Sigmoid colon (tissue), 4 donors: ENCODE data around the gene PNMA6E.

Source experiments
- EP300 ChIP-seq, 4 donors: sonication (generic); formaldehyde crosslinking; IDR thresholded peaks; one replicate each; pipeline ENCODE4 v1.6.1; 2017; ENCODE audit warnings: antibody characterized with exemption in 4 of 4
- POLR2A ChIP-seq, 2 donors: fragments of 450-650 bp; IDR thresholded peaks; one replicate each; pipeline ENCODE4 v1.6.1; 2016; ENCODE audit warnings: antibody characterized with exemption in 2 of 2, mild to moderate bottlenecking in 2 of 2, moderate library complexity in 2 of 2
- POLR2AphosphoS5 ChIP-seq, 4 donors: sonication (generic); formaldehyde crosslinking; IDR thresholded peaks; one replicate each; pipeline ENCODE4 v1.6.1; 2017; ENCODE audit warnings: antibody characterized with exemption in 4 of 4
- TF ChIP-seq, protein P1 (sequence below), 4 experiments: fragments of 450-650 bp in 3 of 4; fragments of 200-600 bp in 1 of 4; IDR thresholded peaks; one replicate each; pipeline ENCODE4 v1.5.1; 2016 to 2019; ENCODE audit warnings: antibody characterized with exemption in 4 of 4, mild to moderate bottlenecking in 3 of 4, moderate library complexity in 2 of 4

DNA sequence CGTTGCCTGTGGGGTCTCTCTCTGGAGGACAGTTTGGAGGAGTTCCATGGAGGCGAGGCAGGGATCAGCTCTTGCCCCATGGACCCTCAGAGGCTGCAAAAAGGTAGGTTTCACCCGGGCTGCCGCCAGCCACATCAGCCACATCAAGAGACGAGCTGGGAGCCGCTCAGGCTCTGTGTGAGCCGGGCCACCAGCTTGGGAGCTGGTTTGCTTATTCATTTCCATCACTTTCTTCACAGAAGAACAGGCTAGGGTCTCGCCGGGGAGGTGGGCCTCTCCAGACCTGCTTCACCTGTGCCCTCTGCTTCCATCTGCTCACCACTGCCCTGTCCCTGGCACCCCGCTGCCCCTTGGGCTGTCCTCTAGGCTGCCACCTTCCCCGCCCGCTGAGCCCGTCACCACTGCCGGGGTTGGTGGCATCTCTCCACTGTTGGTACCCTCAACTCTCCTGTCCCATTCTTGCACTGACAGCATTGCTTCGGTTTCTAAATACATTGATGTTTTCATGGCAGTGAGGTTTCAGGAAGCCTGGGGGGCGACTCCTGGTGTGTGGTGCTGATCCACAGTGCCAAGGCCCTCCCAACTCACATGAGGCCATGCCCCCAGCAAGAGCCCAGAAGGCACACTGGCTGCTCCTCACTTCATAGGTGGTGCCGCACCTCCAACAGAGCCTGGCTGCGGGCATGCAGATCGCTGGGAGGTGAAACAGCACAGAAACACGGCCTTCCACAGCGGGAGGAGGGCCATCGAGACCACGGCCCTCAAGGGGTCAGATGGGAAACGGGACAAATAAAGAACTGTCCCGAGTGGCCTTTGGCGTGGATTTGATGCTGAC is 49.2 kb upstream of the PNMA6E start:
- TF ChIP-seq, protein P1, sequence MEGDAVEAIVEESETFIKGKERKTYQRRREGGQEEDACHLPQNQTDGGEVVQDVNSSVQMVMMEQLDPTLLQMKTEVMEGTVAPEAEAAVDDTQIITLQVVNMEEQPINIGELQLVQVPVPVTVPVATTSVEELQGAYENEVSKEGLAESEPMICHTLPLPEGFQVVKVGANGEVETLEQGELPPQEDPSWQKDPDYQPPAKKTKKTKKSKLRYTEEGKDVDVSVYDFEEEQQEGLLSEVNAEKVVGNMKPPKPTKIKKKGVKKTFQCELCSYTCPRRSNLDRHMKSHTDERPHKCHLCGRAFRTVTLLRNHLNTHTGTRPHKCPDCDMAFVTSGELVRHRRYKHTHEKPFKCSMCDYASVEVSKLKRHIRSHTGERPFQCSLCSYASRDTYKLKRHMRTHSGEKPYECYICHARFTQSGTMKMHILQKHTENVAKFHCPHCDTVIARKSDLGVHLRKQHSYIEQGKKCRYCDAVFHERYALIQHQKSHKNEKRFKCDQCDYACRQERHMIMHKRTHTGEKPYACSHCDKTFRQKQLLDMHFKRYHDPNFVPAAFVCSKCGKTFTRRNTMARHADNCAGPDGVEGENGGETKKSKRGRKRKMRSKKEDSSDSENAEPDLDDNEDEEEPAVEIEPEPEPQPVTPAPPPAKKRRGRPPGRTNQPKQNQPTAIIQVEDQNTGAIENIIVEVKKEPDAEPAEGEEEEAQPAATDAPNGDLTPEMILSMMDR (IDR thresholded peaks at IDR 0.05), result no peak
- TF ChIP-seq POLR2A (IDR thresholded peaks at IDR 0.05) (no peak), POLR2AphosphoS5 (IDR thresholded peaks at IDR 0.05) (no peak), EP300 (IDR thresholded peaks at IDR 0.05) (no peak)
